GM12801 (cell line): Measurements from ENCODE around the gene CD226.

Experiments used
- TF ChIP-seq, protein P1 (sequence below): IDR thresholded peaks from one replicate; pipeline ENCODE4 v1.5.1; 2011; ENCODE audit warnings: control low read depth; ENCODE audit not compliant: insufficient read length; ENCODE audit errors: extremely low read depth

Gene CD226

DNA sequence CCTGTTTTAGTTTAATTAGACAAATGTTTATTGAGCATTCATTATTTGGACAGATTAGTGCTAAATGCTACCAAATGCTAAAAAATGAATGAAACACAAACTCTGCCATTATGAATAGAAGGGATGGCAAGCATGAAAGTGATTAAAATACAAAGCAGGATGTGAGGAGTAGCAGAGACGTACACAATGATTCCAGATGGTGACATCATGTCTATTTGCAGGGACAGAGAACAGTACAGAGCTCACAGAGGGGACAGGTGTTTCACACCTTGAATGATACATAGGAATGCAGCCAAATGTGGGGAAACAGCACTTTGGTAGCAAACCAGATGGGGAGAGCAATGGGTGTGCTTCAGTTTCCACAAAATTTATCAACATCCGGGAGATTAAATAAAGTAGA, 76.3 kb downstream of the CD226 start:
- TF ChIP-seq, protein P1, sequence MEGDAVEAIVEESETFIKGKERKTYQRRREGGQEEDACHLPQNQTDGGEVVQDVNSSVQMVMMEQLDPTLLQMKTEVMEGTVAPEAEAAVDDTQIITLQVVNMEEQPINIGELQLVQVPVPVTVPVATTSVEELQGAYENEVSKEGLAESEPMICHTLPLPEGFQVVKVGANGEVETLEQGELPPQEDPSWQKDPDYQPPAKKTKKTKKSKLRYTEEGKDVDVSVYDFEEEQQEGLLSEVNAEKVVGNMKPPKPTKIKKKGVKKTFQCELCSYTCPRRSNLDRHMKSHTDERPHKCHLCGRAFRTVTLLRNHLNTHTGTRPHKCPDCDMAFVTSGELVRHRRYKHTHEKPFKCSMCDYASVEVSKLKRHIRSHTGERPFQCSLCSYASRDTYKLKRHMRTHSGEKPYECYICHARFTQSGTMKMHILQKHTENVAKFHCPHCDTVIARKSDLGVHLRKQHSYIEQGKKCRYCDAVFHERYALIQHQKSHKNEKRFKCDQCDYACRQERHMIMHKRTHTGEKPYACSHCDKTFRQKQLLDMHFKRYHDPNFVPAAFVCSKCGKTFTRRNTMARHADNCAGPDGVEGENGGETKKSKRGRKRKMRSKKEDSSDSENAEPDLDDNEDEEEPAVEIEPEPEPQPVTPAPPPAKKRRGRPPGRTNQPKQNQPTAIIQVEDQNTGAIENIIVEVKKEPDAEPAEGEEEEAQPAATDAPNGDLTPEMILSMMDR = no peak

DNA sequence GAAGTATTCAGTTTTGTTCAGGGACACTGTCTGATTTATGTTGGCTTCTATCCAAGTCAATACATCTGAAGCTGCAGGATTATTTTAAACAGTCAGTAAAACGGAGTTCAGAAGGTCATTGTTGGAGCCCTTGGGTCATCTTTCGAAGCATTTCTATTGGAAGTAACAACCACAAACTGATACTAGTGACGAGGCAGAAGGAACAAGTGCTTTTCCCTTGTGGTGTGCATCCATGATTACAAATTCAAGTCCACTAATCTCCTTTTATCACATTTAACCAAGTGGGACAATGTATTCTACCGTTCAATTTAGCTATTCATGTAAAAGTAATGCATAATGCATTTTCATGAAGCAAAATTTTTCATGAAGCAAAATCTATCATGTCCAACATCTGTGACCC, 76.9 kb downstream of the CD226 start:
- TF ChIP-seq, protein P1 = no peak

DNA sequence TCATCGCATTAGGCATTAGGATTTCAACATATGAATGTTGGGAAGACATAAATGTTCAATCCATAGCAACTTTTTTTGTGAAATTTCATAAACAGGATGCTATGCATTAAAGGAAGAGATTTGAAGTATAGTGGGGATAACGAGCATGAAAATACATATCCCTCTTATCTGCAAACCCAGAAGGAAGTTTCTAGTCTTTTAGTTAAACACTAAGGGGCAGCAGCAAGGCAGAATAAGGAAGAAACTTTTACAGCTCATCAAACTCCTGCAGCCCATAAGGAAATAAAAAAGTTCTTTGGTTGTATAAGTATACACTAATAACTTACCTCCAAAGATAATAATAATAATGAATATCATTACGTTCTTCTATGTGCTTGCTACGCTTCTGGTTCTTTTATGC, 81.5 kb downstream of the CD226 start:
- TF ChIP-seq, protein P1 = no peak

DNA sequence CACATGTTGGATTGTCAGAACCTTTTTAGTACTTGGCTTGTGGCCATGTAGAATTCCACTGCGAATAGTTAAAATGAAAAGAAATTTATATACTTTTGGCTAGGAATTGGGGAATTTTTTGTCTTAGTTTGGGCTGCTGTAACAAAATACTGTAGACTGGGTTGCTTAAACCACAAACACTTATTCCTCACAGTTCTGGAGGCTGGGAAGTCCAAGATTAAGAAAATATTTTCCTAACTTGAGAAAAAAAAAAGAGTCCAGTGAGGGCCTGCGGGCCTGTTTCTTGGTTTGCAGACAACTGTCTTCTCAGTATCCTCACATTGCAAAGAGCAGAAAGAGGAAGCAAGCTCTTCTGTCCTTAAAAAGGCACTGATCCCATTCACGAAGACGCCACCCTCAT, 81.9 kb downstream of the CD226 start:
- TF ChIP-seq, protein P1 = no peak

DNA sequence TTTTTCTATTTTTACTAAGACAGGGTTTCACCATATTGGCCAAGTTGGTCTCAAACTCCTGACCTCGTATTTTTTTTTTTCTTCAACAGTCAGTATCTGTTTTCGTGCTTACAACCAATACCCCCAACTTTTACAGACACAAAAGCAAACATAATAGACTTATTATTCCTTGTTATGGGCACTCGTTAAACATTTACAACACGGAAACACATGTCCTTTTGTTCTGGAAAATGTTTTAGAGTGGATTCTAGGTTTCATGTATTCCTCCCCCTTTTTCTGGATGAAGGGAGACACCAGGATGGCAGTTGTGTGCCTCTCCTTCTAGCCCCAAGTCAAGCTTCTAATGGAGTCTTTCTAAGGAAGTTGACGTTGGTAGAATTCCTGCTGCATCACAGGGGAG, 88.8 kb downstream of the CD226 start:
- TF ChIP-seq, protein P1 = no peak

DNA sequence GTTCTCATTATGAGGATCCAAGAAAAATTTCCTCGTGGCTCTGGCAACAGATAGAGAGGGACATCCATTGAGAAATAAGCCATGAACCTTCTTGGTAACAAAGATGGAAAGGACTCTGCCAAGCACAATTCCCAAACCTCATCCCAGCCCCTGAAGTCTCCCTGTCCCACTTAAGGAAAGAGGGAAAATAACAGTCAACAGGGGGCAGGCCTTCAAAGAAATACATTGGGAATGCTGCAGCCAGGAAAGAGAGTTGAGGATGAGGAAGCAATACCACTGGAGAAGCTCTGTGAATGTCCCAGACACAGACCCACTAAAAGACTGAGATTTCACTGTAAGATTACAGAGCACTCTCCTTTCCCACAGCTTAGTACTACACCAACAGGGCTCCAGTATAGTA, 93.2 kb downstream of the CD226 start:
- TF ChIP-seq, protein P1 = no peak

DNA sequence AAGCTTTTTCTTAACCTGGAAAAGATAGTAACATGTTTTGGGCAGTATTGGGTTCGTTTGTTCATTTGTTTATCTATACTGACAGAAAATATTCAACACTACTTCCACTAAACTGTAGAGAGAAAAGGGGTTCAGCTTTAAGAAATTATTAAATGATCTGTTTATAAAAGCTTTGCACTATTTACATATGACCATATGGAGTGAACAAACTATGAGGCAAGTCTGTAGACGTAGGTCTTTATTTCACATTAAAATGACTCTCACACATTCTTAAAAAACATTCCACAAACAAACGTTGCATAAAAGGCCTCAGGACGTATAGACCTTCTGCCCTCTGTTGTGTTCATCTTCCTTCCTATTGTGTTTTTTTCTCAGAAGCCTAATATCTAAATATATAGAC, 94.6 kb downstream of the CD226 start:
- TF ChIP-seq, protein P1 = no peak
